IPS-11a (cell line): ENCODE results near the gene SNPH.
"Not testable (repeated sequence)": the region's sequence is repeated elsewhere in the genome, so short reads cannot be mapped to it uniquely, and the experiment has no call there.

Experiments
- H3K4me3 ChIP-seq: one replicate; pipeline ENCODE4 v1.5.1; 2013; ENCODE audit warnings: low read depth, low read length, control low read depth

Gene SNPH

DNA sequence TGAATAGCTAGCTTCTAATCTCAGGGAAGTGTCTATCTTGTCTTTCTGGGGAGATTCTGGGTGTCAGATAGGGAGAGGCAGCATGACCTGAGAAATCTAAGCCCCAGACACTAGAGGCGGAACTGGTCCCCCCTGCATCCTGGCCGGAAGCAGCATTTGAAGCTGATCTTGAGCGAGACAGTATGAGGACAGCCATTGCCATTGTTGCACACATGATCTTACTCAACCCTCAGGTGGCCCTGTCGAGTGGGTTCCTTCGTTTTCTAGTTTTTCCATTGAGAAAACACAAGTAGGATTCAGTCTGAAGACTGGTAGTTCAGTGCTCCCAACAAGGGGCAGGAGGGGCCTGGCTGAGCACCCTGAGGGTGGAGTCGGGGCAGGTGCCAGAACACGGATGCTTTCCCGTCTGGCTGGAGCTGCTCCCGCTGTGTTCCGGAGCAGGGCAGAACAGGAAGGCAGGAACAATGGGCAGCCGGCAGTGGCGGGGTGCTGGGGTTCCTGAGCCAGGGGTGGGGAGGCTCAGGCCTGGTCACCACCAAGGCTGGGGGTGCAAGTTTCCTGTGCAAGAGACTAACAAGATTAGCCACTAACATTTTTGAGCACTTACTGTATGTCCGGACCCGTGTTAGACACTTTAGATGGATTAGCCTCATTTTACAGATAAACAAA lies 70.7 kb downstream of the SNPH start:
- H3K4me3 ChIP-seq: no peak overlapping the region

DNA sequence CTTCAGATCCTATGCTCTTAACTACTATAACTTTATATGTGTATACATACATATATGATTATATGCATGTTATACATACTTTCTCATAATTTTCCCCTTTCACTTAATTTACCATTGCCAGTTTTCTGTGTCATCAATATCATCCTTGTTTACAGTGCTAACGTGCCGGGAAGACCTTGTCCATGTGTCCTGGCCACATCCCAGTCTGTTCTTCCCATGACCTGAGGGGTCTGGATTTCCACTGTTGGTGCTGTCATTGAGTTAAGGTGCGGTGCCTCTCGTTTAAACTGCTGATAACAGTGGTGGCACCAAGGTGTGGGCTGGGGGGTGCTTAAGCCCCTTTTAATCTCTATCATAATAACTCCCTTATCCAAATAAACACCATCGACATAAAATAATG lies 71.3 kb downstream of the SNPH start:
- H3K4me3 ChIP-seq: no peak overlapping the region

DNA sequence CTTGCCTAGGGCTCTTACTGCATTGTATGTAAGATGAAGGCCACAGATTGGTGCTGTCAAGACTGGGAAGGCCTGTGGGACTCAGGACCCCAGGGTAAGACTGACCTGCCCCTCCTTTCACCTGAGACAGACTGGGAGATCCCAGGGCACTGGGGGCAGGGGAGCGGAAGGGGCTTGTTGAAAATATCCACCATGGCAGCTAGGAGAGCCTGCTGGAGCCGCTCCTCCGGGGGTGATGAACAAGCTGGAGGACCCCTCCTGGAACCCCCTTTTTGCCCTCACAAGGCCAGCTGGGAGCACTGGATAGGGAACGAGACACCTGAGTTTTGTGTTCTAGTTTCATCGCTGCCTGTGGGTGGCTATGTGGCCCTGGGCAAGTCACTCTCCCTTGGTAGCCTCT lies 72.0 kb downstream of the SNPH start:
- no peak overlapping the region for H3K4me3 ChIP-seq

DNA sequence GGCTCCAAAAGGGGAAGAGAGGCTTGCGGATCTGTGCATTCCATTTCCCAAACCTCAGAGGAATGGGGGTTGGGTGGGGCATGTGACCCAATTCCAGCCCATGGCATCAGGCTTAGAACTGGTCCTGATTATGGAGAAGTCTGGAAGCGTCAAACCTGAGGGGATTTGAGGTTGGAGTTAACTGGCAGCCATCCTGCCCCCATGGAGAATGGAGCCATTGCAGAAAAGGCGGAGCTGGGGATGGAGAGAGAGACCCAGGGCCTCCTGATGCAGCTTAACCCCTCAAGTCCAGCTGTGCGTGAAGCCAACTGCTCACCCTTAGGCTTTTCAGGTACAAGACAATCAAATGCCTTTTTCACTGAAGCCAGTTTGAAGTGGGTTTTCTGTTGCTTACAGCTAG lies 72.7 kb downstream of the SNPH start:
- no peak overlapping the region for H3K4me3 ChIP-seq

DNA sequence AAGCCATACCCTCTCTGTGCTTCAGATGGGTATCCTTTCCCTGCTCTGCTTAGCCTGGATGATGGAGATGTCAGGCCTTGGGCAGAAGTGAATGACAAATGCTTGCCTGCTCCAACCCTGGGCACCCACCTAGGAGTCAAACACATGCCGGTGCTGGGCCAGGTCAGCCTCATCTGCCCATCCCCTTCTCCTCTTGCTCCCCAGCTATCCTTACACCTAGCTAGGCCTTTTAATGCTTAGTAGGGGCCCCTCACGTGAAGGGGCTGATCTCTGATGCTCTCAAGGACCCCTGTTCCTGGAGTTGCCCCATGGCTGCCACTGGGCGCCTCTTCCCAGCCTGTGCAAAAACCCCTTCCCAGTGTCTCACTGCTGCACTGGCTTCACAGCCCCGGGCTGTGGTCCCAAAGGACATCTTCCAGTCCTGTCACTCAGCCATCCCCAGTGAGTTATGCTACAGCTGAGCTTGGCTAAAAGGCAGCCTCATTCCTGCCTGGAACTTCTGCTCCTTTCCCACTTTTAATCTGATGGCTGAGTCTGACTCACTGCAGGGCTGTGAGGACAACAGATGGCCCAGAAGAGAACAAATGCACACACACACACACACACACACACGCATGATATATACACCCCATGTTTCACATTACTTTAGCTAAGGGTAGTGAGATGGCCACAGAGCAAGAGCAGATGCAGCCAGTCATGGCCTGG lies 75.6 kb downstream of the SNPH start:
- no peak overlapping the region for H3K4me3 ChIP-seq

DNA sequence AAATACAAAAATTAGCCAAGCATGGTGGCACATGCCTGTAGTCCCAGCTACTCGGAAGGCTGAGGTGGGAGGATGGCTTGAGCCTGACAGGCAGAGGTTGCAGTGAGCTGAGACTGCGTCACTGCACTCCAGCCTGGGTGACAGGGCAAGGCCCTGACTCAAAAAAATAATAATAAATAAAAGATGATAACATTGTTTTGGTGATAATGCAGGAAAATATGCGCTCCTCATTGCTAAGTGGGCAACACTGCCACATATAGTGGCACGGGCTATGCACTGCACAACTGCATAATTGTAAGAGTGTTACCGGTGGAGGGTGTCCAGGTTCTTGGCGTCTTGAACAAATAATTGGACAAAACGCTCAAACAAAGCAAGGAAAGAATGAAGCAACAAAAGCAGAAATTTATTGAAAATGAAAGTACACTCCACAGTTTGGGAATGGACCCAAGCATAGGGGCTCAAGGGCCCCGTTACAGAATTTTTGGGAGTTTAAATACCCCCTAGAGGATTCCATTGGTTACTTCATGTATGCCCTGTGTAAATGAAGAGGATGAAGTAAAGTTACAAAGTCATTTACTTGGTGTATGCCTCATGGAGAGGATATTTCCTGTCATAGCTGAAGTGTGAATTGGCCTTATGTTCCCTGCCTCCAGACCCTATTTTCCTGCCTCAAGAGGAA lies 77.5 kb downstream of the SNPH start:
- H3K4me3 ChIP-seq: not testable (repeated sequence)

DNA sequence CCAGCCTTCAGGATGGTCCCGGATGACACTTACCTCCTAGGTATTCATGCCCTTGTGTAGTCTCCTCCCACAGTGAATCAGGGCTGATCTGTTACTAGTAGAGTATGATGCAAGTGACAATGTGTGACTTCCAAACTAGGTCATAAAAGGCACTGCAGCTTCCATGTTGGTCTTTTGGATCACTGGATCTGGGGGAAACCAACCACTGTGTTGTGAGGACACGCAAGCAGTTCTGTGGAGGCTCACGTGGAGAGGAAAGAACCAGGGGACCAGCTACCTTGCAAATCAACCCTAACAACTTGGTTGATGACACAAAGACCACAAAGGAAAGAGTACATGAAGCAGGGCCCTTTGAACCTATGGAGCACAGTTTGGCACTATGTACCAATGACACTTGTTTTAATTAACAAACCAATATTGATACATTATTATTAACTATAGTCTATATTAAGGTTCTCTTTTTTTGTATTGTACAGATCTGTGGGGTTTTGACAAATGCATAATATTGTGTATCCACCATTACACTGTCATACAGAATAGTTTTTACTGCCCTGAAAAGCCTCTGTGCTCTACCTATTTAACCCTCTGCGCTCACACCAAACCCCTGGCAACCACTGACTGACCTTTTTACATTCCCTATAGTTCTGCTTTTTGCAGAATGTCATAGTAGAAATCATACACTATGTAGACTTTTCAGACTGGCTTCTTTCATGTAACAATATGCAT lies 79.1 kb downstream of the SNPH start:
- no peak overlapping the region for H3K4me3 ChIP-seq

DNA sequence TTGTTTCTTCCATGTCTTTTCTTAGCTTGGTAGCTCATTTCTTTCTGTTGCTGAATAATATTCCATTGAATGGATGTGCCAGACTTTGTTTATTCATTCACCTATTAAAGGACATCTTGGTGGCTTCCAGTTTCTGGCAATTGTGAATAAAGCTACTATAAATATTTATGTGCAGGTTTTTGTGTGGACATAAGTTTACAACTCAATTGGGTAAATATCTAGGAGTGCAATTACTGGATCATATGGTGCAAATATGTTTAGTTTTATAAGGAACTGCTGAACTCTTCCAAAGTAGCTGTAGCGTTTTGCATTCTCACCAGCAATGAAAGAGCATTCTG lies 79.6 kb downstream of the SNPH start:
- no peak overlapping the region for H3K4me3 ChIP-seq

DNA sequence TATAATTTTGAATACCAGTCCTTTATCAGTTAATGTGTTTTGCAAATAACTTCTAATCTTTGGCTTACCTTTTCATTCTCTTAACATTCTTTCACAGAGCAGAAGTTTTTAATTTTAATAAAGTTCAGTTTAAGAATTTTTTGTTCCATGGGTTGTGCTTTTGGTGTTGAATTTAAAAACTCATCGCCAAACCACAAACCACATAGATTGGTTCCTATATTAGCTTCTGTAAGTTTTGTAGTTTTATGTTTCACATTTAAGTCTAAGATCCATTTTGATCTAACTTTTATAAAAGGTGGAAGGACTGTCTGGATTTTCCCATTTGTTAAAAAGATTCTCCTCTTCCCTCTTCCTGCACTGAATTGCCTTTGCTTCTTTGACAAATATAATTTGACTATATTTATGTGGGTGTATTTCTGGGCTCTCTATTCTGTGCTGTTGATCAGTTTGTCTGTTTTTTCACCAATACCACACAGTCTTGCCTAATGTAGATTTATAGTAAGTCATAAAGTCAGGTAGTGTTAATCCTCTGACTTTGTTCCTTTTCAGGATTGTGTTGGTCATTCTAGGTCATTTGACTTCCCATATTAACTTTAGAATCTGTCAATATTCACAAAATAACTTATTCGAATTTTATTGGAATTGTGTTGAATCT lies 80.3 kb downstream of the SNPH start:
- no peak overlapping the region for H3K4me3 ChIP-seq

DNA sequence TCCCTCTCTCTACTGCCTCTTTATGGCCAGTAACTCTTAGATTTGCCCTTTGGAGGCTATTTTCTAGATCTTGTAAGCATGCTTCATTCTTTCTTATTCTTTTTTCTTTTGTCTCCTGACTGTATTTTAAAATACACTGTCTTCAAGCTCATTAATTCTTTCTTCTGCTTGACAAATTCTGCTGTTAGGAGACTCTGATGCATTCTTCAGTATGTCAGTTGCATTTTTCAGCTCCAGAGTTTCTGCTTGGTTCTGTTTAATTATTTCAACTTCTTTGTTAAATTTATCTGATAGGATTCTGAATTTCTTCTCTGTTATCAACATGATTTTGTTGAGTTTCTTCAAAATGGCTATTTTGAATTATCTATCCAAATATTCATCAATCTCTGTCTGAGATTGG lies 87.9 kb downstream of the SNPH start:
- no peak overlapping the region for H3K4me3 ChIP-seq

DNA sequence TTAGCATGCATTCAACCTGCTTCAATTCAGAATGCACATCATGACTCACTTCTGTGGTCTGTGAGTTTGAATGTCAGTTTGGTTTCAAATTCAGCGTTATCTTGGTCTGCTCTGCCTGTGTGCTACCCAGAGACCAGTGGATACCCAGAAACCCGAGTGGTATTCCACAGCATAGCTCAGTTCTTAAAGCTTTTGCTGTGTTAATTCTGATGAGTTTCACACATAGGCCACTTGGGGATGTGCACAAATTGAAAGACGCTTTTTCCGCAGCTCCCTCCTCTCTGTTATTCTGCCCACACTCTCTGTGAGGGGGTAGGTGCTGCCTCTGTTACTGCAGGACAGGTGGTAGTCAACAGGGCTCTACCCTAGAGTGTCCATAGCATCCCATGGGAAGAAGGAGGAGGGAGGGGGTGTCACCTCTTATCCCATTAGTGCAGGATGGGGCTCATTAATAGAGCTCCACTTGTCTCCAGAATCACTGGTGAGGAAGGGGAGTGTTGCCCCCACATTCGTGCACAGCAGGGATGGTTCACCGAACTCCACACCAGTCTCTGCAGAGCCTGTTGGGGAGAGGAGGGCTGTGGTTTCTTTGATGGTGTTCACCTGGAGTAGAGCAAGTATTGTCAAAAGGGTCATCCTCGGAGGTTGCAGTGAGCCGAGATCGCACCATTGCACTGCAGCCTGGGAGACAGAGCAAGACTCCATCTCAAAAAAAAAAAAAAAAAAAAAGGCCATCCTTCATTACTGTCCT lies 92.0 kb downstream of the SNPH start:
- H3K4me3 ChIP-seq: no peak overlapping the region
